Measurements from ENCODE around the gene TP73.

DNA sequence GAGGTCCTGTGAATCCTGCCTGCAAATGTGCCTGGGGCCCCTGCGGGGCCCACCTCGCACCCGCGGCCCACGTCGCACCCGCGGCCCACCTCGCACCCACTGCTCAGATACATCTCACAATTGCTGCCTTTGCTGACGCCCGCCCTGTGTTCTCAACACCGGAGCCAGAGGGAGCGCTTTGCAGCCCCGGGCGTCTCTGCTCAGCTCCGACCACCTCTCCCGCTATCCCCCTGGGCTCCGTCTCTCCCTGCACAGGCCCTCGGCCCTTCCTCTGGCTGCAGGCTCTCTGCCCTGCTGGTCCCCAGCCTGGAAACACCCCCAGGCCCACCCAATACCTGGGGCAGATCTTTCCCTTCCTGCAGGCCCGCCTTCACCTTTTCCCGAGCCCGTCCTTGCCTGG lies 44.8 kb downstream of the TP73 start:
- TF ChIP-seq EP300 (conservative IDR thresholded peaks at IDR 0.05; ENCODE audit: poor library complexity, severe bottlenecking) = no peak
- TF ChIP-seq MXI1 (conservative IDR thresholded peaks at IDR 0.05; ENCODE audit: poor library complexity, severe bottlenecking) = no peak
- TF ChIP-seq, protein P1, sequence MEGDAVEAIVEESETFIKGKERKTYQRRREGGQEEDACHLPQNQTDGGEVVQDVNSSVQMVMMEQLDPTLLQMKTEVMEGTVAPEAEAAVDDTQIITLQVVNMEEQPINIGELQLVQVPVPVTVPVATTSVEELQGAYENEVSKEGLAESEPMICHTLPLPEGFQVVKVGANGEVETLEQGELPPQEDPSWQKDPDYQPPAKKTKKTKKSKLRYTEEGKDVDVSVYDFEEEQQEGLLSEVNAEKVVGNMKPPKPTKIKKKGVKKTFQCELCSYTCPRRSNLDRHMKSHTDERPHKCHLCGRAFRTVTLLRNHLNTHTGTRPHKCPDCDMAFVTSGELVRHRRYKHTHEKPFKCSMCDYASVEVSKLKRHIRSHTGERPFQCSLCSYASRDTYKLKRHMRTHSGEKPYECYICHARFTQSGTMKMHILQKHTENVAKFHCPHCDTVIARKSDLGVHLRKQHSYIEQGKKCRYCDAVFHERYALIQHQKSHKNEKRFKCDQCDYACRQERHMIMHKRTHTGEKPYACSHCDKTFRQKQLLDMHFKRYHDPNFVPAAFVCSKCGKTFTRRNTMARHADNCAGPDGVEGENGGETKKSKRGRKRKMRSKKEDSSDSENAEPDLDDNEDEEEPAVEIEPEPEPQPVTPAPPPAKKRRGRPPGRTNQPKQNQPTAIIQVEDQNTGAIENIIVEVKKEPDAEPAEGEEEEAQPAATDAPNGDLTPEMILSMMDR (IDR thresholded peaks at IDR 0.05; ENCODE audit: poor library complexity, severe bottlenecking) = no peak
- no peak for TF ChIP-seq SMC3 (conservative IDR thresholded peaks at IDR 0.05; ENCODE audit: poor library complexity)
- TF ChIP-seq POLR2AphosphoS5 (IDR thresholded peaks at IDR 0.05) = no peak
- TF ChIP-seq EZH2 (IDR thresholded peaks at IDR 0.05; ENCODE audit: borderline replicate concordance, insufficient read depth, low read length, poor library complexity, severe bottlenecking) = no peak

Data from neural cell (in vitro differentiated cells).